Neural cell (in vitro differentiated cells): Measurements from ENCODE around the gene CTSK.

ENCODE experiments used
- EP300 ChIP-seq: fragments of 450-650 bp; conservative IDR thresholded peaks from 2 replicates; pipeline ENCODE4 v1.6.1; 2014; ENCODE audit warnings: antibody characterized with exemption, mild to moderate bottlenecking, moderate library complexity; ENCODE audit not compliant: poor library complexity, severe bottlenecking
- EZH2 ChIP-seq: fragments of 200-600, 300-800 bp; shearing (Covaris generic), sonication (generic); IDR thresholded peaks from 2 replicates; pipeline ENCODE4 v1.6.1; 2014; ENCODE audit warnings: antibody characterized with exemption, low read length, borderline replicate concordance, mild to moderate bottlenecking; ENCODE audit not compliant: insufficient read depth, poor library complexity, severe bottlenecking
- POLR2AphosphoS5 ChIP-seq: IDR thresholded peaks from 2 replicates; pipeline ENCODE4 v1.6.1; 2012
- REST ChIP-seq: IDR thresholded peaks from 2 replicates; pipeline ENCODE4 v1.6.1; 2012; ENCODE audit warnings: borderline replicate concordance
- TAF1 ChIP-seq: IDR thresholded peaks from 2 replicates; pipeline ENCODE4 v1.6.1; 2012; ENCODE audit warnings: low read depth
- TF ChIP-seq, protein P1 (sequence below): fragments of 450-650 bp; IDR thresholded peaks from 2 replicates; pipeline ENCODE4 v1.5.1; 2014; ENCODE audit warnings: antibody characterized with exemption, mild to moderate bottlenecking, moderate library complexity; ENCODE audit not compliant: poor library complexity, severe bottlenecking

- TF ChIP-seq, protein P1, sequence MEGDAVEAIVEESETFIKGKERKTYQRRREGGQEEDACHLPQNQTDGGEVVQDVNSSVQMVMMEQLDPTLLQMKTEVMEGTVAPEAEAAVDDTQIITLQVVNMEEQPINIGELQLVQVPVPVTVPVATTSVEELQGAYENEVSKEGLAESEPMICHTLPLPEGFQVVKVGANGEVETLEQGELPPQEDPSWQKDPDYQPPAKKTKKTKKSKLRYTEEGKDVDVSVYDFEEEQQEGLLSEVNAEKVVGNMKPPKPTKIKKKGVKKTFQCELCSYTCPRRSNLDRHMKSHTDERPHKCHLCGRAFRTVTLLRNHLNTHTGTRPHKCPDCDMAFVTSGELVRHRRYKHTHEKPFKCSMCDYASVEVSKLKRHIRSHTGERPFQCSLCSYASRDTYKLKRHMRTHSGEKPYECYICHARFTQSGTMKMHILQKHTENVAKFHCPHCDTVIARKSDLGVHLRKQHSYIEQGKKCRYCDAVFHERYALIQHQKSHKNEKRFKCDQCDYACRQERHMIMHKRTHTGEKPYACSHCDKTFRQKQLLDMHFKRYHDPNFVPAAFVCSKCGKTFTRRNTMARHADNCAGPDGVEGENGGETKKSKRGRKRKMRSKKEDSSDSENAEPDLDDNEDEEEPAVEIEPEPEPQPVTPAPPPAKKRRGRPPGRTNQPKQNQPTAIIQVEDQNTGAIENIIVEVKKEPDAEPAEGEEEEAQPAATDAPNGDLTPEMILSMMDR, result no peak
- no peak for TF ChIP-seq EZH2
- no peak for TF ChIP-seq EP300
- no peak for TF ChIP-seq TAF1
- no peak for TF ChIP-seq POLR2AphosphoS5
- no peak for TF ChIP-seq REST
Observed at GRCh38 chr1:150777544-150777943, 30.5 kb downstream of the CTSK start.
